Measurements from ENCODE around the gene PITPNM3.
"Not testable (repeated sequence)": the region's sequence is repeated elsewhere in the genome, so short reads cannot be mapped to it uniquely, and the experiment has no call there.

Gene PITPNM3

DNA sequence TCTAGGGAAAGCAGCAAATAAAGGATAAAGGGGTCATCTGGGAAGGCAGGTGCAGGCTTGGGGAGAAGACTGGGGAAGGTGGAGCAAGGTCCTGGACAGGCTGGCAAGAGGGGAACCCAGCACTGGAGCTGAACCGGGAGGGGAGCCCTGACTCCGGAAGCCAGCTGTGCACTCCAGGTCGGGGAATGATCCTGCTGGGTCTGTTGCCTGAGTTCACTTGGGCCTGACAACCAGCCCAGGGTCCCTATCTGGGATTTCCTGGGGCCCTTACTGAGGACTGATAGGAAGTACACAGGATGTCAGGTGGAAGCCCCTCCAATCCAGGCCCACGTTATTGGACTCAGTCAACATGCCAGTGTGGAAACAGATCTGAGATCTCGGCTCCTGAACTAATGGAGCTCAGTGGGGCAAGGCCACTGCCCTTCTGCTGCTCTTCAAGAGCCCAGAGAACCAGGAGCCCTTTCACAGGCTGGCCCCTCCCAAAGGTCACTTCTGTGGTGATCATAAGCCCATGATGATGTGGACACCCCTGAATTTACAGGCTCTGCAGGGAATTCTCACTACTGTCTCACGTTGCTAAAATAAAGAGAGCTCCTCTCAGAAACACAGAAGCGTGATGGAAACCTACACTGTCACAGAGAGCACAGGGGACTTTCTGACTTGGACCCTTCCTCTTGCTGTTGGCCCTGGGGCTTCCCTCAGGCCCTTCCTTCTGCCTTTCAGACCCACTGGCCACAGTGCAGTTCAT is 19.9 kb upstream of the PITPNM3 start:
- peak; percentile 25 for DNase-seq (ENCODE audit: low spot score)
- in situ Hi-C loops (cut with MboI; ENCODE audit: low sequenced_read_pairs, unreplicated experiment), result no loop called here
- TF ChIP-seq, protein P1, sequence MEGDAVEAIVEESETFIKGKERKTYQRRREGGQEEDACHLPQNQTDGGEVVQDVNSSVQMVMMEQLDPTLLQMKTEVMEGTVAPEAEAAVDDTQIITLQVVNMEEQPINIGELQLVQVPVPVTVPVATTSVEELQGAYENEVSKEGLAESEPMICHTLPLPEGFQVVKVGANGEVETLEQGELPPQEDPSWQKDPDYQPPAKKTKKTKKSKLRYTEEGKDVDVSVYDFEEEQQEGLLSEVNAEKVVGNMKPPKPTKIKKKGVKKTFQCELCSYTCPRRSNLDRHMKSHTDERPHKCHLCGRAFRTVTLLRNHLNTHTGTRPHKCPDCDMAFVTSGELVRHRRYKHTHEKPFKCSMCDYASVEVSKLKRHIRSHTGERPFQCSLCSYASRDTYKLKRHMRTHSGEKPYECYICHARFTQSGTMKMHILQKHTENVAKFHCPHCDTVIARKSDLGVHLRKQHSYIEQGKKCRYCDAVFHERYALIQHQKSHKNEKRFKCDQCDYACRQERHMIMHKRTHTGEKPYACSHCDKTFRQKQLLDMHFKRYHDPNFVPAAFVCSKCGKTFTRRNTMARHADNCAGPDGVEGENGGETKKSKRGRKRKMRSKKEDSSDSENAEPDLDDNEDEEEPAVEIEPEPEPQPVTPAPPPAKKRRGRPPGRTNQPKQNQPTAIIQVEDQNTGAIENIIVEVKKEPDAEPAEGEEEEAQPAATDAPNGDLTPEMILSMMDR (IDR thresholded peaks at IDR 0.05; ENCODE audit: borderline replicate concordance, control extremely low read depth, extremely low read depth, insufficient read depth, missing control alignments), result no peak

DNA sequence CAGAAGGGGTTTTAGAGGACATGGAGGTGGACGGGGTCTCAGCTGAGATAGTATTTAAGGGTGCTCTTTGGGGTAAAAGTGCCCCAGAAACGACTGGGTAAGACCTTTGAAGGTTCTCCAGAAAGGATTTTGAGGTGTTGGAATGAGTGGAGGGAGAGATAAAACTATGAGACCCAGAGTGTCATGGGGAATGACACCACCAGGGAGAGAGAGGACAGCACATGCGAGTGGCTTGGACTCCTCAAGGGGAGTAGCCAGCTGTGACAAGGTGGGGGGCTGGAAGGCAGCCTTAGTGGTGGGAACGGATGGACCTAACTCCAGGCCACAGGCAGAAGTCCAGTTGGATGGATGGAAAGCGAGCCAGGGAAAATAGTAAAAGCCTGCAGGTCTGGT is 19.2 kb upstream of the PITPNM3 start:
- TF ChIP-seq, protein P1 (IDR thresholded peaks at IDR 0.05; ENCODE audit: borderline replicate concordance, control extremely low read depth, extremely low read depth, insufficient read depth, missing control alignments), result no peak
- DNase-seq (ENCODE audit: low spot score), result no peak
- in situ Hi-C loops (cut with MboI; ENCODE audit: low sequenced_read_pairs, unreplicated experiment), result no loop called here

DNA sequence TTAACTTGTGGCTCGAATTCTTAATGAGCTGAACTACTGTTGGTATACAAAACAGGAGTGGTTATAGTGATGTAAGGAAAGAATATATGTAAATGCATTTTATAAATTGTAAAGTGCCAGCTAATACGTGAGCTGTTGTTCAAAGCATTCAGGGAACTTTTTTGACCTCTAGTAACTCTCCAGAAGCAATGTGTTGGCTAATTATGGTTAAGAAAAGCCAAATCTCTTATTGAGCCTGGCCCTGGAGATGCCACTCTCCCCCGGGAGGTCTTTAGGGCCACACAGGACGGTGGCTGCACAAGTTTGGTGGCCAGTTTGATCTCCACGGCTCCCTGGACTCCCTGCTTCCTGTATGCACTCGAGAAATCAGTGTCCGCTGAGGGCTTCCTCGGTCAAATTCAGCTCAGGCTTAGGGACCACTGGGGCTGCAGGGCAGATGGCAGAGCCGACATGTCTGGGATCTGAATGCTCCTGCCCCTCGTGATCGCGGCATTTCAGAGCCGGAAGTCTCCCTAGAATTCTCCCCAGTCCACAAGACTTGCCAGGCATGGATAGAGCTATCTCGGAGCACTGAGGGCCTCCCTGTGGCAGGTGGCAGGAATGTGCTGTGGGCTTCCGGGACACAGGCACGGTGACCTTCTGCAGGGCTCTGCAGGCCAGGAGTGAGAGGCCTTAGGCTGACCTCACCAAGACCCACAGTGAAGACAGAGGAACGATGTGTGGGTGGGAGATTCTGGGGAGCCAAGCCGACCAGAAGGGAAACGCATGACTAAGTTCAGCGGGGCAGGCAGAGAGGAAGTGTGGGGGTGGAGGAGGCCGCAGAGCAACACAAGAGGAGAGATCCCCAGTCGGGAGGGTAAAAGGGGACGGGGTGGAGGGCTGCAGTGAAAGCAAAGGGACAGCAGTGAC is 18.6 kb upstream of the PITPNM3 start:
- DNase-seq (ENCODE audit: low spot score), result peak; percentile 81
- TF ChIP-seq, protein P1 (IDR thresholded peaks at IDR 0.05; ENCODE audit: borderline replicate concordance, control extremely low read depth, extremely low read depth, insufficient read depth, missing control alignments), result no peak
- in situ Hi-C loops (cut with MboI; ENCODE audit: low sequenced_read_pairs, unreplicated experiment), result no loop called here

DNA sequence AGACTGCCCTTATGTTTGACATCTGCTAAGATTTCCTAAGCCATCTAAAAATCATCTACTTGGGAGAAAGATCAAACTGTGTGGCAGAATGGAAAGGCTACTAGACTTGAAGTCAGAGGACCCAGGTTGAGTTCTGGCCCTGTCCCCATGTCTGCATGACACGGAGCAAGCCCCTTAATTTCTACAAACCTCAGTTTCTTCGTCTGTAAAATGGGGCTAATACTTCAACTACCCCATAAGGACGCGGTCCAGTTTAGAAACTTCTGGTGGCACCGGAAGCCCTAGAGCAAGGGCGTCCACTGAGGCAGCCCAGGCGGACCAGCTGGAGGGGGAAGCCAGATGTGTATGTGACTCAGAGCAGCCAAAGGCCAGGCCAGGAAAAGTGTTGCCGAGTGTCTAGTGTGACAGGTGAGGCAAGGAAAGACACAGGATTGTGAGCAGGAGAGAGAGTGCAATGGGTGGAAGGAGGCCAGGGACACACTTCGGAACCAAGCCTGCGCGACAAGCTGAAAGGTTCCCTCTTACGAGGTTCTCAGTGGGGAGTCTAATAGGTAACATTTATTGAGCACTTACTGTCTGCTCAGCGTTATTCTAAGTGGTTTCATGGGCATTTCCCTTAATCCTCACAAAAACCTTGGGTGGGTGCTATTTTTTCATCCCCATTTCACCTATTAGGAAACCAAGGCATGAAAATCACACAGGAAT is 17.8 kb upstream of the PITPNM3 start:
- in situ Hi-C loops (cut with MboI; ENCODE audit: low sequenced_read_pairs, unreplicated experiment), result no loop called here

DNA sequence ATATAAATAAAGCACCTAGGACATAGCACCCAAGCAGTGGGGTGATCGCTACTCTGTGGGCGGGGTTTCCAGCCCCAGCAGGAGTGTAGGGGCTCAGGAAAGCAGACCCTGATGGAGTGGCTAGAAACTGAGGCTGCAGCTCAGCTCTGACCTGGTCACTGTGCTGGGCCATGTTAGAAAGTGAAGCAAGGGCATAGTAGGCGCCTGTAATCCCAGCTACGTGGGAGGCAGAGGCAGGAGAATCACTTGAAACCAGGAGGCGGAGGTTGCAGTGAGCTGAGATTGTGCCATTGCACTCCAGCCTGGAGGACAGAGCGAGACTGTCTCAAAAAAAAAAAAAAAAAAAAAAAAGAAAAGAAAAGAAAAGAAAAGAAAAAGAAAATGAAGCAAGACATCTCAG is 17.1 kb upstream of the PITPNM3 start:
- in situ Hi-C loops (cut with MboI; ENCODE audit: low sequenced_read_pairs, unreplicated experiment); DNase-seq (ENCODE audit: low spot score): not testable (repeated sequence)

More for the DNA sequence above, 17.8 kb upstream of the PITPNM3 start:
- no peak for DNase-seq (ENCODE audit: low spot score)
- TF ChIP-seq, protein P1 (IDR thresholded peaks at IDR 0.05; ENCODE audit: borderline replicate concordance, control extremely low read depth, extremely low read depth, insufficient read depth, missing control alignments), result no peak

DNA sequence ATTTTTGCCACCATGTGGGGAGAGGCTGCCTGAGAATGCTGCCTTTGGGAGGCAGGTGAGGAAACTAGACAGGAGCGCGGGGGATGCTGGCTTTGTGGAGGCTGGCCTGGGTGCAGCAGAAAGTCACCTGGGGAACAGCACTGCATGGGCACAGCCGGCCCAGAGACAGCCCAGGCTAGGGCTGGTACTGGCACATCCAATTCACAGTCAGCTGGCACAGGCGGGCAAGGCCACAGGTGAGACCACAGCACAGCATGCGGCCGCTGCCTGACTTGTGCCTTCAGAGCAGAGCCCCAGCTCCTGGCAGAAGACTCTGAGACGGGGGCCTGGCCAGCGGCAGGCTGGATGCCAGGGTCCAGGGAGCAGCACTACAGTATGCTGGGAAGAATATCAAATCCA is 16.6 kb upstream of the PITPNM3 start:
- TF ChIP-seq, protein P1 (IDR thresholded peaks at IDR 0.05; ENCODE audit: borderline replicate concordance, control extremely low read depth, extremely low read depth, insufficient read depth, missing control alignments), result no peak
- in situ Hi-C loops (cut with MboI; ENCODE audit: low sequenced_read_pairs, unreplicated experiment), result no loop called here
- DNase-seq (ENCODE audit: low spot score), result no peak
